HCT116 (cell line): ENCODE measurements around the gene MACF1. TPM values are rescaled to one million over a fixed set of nuclear protein-coding genes. Genes with fewer than 3 reads are reported as not detected.

Experiments
- ATAC-seq: fragments of 200-7000 bp; cut with Tn5 transposase; 2 replicates; pipeline ENCODE4 v1.9.1; 2020; ENCODE audit warnings: mild to moderate bottlenecking, moderate library complexity
- BruUV-seq: library from RNA; stranded (reverse); fragments of 400-500 nt; replicated peaks from 2 replicates; lab custom pipeline; 2021; lab: Mats Ljungman, UMichigan
- CTCF ChIA-PET: fragments of 300-600 bp; sonication (Branson Sonifier 250); formaldehyde crosslinking; loops from one replicate; lab custom pipeline; 2021; ENCODE audit warnings: antibody characterized with exemption; lab: Charles Lee
- POLR2A ChIA-PET: fragments of 300-600, 350-600 bp; sonication (Branson Sonifier 250); formaldehyde crosslinking; loops from one replicate; lab custom pipeline; 2021; ENCODE audit warnings: antibody characterized with exemption; lab: Charles Lee
- RAD21 ChIA-PET, 2 experiments: fragments of 300-600 bp; sonication (Branson Sonifier 250); formaldehyde crosslinking; loops; one replicate each; lab custom pipeline; 2023; ENCODE audit warnings: low total read pairs in 2 of 2; ENCODE audit not compliant: uncharacterized antibody in 2 of 2, unreplicated experiment in 2 of 2, low non-redundant PET in 1 of 2; lab: Charles Lee
- DNase-seq: peaks from one replicate; pipeline ENCODE4 v3.0.0-alpha.2; 2010; ENCODE audit warnings: low read depth, low spot score
- H2AFZ ChIP-seq: fragments of 200-600 bp; shearing (Covaris generic), sonication (generic); 2 replicates; pipeline ENCODE4 v1.6.1; 2017; ENCODE audit warnings: low read depth, mixed run types, mixed read lengths, antibody characterized with exemption, low read length; ENCODE audit not compliant: poor library complexity, severe bottlenecking
- H3K27ac ChIP-seq: 2 replicates; pipeline ENCODE4 v1.5.1; 2012; ENCODE audit warnings: low read depth, low read length
- H3K27me3 ChIP-seq: fragments of 200-600 bp; sonication (generic); 2 replicates; pipeline ENCODE4 v1.6.1; 2016; ENCODE audit warnings: mixed run types, low read length, mixed read lengths; ENCODE audit not compliant: insufficient read depth
- H3K36me3 ChIP-seq, 2 experiments: fragments of 200-500 bp in 1 of 2; fragments of 200-600 bp in 1 of 2; sonication (Bioruptor generic) in 1 of 2; sonication (generic) in 1 of 2; 2 replicates each; pipeline versions ENCODE4 v1.5.1 to v1.6.1; 2014 to 2016; ENCODE audit warnings: low read length in 2 of 2, inconsistent platforms in 1 of 2, mixed read lengths in 1 of 2, mixed run types in 1 of 2; ENCODE audit not compliant: insufficient read depth in 2 of 2, control insufficient read depth in 1 of 2
- H3K4me1 ChIP-seq, 2 experiments: fragments of 200-600 bp in 1 of 2; sonication (generic) in 1 of 2; 2 replicates each; pipeline versions ENCODE4 v1.5.1 to v1.6.1; 2012 to 2017; ENCODE audit warnings: low read length in 2 of 2, inconsistent platforms in 1 of 2, mild to moderate bottlenecking in 1 of 2, mixed read lengths in 1 of 2, mixed run types in 1 of 2, moderate library complexity in 1 of 2; ENCODE audit not compliant: insufficient read depth in 2 of 2, control insufficient read depth in 1 of 2
- H3K4me2 ChIP-seq: fragments of 200-600 bp; sonication (generic); 2 replicates; pipeline ENCODE4 v1.6.1; 2017; ENCODE audit warnings: mixed run types, low read length, mixed read lengths
- H3K4me3 ChIP-seq, 2 experiments: fragments of 200-600 bp in 1 of 2; sonication (generic) in 1 of 2; replicated peaks in 1 of 2; 2 replicates each; pipeline ENCODE4 v1.5.1; 2011 to 2016; ENCODE audit warnings: low read length in 2 of 2, control low read depth in 1 of 2, low read depth in 1 of 2, mild to moderate bottlenecking in 1 of 2, mixed read lengths in 1 of 2, mixed run types in 1 of 2
- H3K79me2 ChIP-seq: fragments of 200-600 bp; sonication (generic); 2 replicates; pipeline ENCODE4 v1.6.1; 2017; ENCODE audit warnings: mild to moderate bottlenecking, mixed run types, low read length, moderate library complexity, mixed read lengths; ENCODE audit not compliant: insufficient read depth
- H3K9ac ChIP-seq: fragments of 200-600 bp; sonication (generic); 2 replicates; pipeline ENCODE4 v1.6.1; 2016; ENCODE audit warnings: low read length, mixed read lengths
- H3K9me2 ChIP-seq: fragments of 200-600 bp; sonication (generic), shearing (Covaris generic); 2 replicates; pipeline ENCODE4 v1.6.1; 2017; ENCODE audit warnings: mixed run types, mild to moderate bottlenecking, moderate library complexity; ENCODE audit not compliant: insufficient read depth
- H3K9me3 ChIP-seq, 2 experiments: fragments of 200-500 bp in 1 of 2; fragments of 200-600 bp in 1 of 2; sonication (Bioruptor generic) in 1 of 2; sonication (generic) in 1 of 2; 2 replicates each; pipeline ENCODE4 v1.6.1; 2014 to 2017; ENCODE audit warnings: low read length in 2 of 2, mixed read lengths in 2 of 2, inconsistent platforms in 1 of 2, low read depth in 1 of 2, mild to moderate bottlenecking in 1 of 2, mixed run types in 1 of 2, moderate library complexity in 1 of 2; ENCODE audit not compliant: control insufficient read depth in 1 of 2, insufficient read depth in 1 of 2
- H4K20me1 ChIP-seq: fragments of 200-600 bp; sonication (generic), shearing (Covaris generic); 2 replicates; pipeline ENCODE4 v1.6.1; 2017; ENCODE audit warnings: mixed run types, mild to moderate bottlenecking, moderate library complexity; ENCODE audit not compliant: insufficient read depth
- EGR1 ChIP-seq: IDR thresholded peaks from 2 replicates; pipeline ENCODE4 v1.6.1; 2012; ENCODE audit warnings: low read depth
- SRF ChIP-seq: IDR thresholded peaks from 2 replicates; pipeline ENCODE4 v1.6.1; 2012; ENCODE audit warnings: low read depth
- YY1 ChIP-seq: IDR thresholded peaks from 2 replicates; pipeline ENCODE4 v1.6.1; 2011; ENCODE audit warnings: low read length, low read depth, moderate library complexity, mild to moderate bottlenecking; ENCODE audit not compliant: insufficient replicate concordance; ENCODE audit errors: extremely low read depth
- intact Hi-C: fragments of 100-400 bp; cut with micrococcal nuclease; formaldehyde crosslinking; loops from 2 replicates; pipeline ENCODE4 v1.10.0; 2022
- total RNA-seq: library from RNA; stranded (reverse); gene quantifications from one replicate; pipeline ENCODE4 v1.2.1, GENCODE V29; 2021; ENCODE audit not compliant: unreplicated experiment
- TF ChIP-seq, protein P1 (sequence below): IDR thresholded peaks from 2 replicates; pipeline ENCODE4 v1.6.1; 2011; ENCODE audit warnings: mild to moderate bottlenecking, low read length, moderate library complexity; ENCODE audit not compliant: insufficient replicate concordance; ENCODE audit errors: extremely low read depth
- TF ChIP-seq, protein P2 (sequence below): IDR thresholded peaks from 2 replicates; pipeline ENCODE4 v1.6.1; 2012; ENCODE audit warnings: low read depth

MACF1 gene
- total RNA-seq, 1 experiment from 2014 or later = 146 TPM

DNA sequence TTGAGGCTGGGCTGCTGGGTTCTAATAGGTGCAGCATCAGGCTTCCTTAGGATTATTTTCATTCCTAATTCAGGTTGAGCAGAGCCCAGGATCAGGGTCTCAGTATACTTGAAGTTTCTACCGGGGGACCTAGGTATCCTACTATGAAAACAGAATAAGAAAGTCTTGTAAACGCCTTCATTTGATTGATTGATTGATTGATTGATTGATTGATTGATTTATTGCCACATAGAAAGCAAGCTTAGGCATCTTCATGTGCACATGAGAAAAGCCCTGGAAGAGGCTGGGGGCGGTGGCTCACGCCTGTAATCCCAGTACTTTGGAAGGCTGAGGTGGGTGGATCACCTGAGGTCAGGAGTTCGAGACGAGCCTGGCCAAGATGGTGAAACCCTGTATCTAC, 189.6 kb downstream of the MACF1 start:
- peak overlapping the region; percentile 91 for H3K27ac ChIP-seq
- TF ChIP-seq EGR1 (0 out of 2 replicates have a peak, but pooled peaks have one; percentile 12), YY1 (no peak), SRF (no peak)
- TF ChIP-seq, protein P1, sequence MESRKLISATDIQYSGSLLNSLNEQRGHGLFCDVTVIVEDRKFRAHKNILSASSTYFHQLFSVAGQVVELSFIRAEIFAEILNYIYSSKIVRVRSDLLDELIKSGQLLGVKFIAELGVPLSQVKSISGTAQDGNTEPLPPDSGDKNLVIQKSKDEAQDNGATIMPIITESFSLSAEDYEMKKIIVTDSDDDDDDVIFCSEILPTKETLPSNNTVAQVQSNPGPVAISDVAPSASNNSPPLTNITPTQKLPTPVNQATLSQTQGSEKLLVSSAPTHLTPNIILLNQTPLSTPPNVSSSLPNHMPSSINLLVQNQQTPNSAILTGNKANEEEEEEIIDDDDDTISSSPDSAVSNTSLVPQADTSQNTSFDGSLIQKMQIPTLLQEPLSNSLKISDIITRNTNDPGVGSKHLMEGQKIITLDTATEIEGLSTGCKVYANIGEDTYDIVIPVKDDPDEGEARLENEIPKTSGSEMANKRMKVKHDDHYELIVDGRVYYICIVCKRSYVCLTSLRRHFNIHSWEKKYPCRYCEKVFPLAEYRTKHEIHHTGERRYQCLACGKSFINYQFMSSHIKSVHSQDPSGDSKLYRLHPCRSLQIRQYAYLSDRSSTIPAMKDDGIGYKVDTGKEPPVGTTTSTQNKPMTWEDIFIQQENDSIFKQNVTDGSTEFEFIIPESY = no peak
- TF ChIP-seq, protein P2, sequence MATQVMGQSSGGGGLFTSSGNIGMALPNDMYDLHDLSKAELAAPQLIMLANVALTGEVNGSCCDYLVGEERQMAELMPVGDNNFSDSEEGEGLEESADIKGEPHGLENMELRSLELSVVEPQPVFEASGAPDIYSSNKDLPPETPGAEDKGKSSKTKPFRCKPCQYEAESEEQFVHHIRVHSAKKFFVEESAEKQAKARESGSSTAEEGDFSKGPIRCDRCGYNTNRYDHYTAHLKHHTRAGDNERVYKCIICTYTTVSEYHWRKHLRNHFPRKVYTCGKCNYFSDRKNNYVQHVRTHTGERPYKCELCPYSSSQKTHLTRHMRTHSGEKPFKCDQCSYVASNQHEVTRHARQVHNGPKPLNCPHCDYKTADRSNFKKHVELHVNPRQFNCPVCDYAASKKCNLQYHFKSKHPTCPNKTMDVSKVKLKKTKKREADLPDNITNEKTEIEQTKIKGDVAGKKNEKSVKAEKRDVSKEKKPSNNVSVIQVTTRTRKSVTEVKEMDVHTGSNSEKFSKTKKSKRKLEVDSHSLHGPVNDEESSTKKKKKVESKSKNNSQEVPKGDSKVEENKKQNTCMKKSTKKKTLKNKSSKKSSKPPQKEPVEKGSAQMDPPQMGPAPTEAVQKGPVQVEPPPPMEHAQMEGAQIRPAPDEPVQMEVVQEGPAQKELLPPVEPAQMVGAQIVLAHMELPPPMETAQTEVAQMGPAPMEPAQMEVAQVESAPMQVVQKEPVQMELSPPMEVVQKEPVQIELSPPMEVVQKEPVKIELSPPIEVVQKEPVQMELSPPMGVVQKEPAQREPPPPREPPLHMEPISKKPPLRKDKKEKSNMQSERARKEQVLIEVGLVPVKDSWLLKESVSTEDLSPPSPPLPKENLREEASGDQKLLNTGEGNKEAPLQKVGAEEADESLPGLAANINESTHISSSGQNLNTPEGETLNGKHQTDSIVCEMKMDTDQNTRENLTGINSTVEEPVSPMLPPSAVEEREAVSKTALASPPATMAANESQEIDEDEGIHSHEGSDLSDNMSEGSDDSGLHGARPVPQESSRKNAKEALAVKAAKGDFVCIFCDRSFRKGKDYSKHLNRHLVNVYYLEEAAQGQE = no peak
- no peaks in the 10 kb centered on the region for H3K36me3 ChIP-seq
- H2AFZ ChIP-seq = no peak overlapping the region
- peak overlapping the region; percentile 74 for H3K4me2 ChIP-seq
- H3K4me3 ChIP-seq = peak overlapping the region in 1 of 2 experiments; percentile 44; a peak in 3 of 4 replicates
- POLR2A ChIA-PET = interaction anchor here (1.1 to 2.5 kb wide), 2 partner anchors 12 to 17 kb away, joined by 3 to 18 read pairs; no protein-coding TSS in a partner anchor
- H3K9ac ChIP-seq = peak overlapping the region; percentile 53
- H3K27me3 ChIP-seq = no peaks in the 10 kb centered on the region
- ATAC-seq (no peak), DNase-seq (no peak)
- no peaks in the 10 kb centered on the region for H4K20me1 ChIP-seq
- RAD21 ChIA-PET = interaction anchor here in 1 of 2 experiments (1.8 kb wide), 1 partner anchor 17 kb away, joined by 6 read pairs; no protein-coding TSS in a partner anchor
- intact Hi-C loops = loop anchor here (10.0 kb wide), 1 partner anchor 1919 kb away; the partner anchor contains the start of gene ZC3H12A
- CTCF ChIA-PET = interaction anchor here (1.1 to 2.8 kb wide), 5 partner anchors 11 to 295 kb away, joined by 3 to 9 read pairs (median 5); no protein-coding TSS in a partner anchor
- no peaks in the 10 kb centered on the region; the same call in 1 of the 2 replicates for H3K9me2 ChIP-seq
- H3K9me3 ChIP-seq = no peaks in the 10 kb centered on the region
- H3K4me1 ChIP-seq = peaks cover 72 to 94% of the 10 kb centered on the region in 2 experiments
- BruUV-seq = no TSS peak
- H3K79me2 ChIP-seq = peaks cover 26% of the 10 kb centered on the region
